HFF-Myc (cell line): ENCODE data around the gene KRTAP4-8.

Source experiments
- DNase-seq: peaks from one replicate; pipeline ENCODE4 v3.0.0-alpha.2; 2011; ENCODE audit warnings: low read depth; ENCODE audit errors: extremely low read depth
- H3K4me3 ChIP-seq: replicated peaks from 2 replicates; pipeline ENCODE4 v1.5.1; 2011; ENCODE audit warnings: low read depth, mild to moderate bottlenecking, control low read depth, low read length
- TF ChIP-seq, protein P1 (sequence below): IDR thresholded peaks from 2 replicates; pipeline ENCODE4 v1.5.1; 2012; ENCODE audit warnings: mild to moderate bottlenecking, low read depth, low read length, control low read depth; ENCODE audit errors: missing control alignments

KRTAP4-8 gene

DNA sequence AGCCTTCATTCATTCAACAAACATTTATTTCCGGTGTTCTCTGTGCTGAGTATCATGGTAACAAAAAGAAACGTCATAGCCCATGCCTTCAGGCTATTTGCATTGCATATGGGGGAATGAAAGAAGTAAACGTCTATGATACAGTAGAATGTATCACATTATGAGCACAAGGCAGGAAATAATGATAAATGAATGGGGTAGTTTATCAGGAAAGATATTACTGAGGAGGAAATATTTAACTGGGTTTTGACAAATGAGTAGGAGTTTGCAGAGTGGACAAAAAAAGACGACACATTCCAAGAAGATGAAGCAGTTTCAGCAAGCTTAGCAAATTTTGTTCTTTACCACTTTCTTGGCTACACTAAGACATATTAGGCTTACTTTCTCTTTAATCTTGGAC lies 15.3 kb downstream of the KRTAP4-8 start:
- TF ChIP-seq, protein P1, sequence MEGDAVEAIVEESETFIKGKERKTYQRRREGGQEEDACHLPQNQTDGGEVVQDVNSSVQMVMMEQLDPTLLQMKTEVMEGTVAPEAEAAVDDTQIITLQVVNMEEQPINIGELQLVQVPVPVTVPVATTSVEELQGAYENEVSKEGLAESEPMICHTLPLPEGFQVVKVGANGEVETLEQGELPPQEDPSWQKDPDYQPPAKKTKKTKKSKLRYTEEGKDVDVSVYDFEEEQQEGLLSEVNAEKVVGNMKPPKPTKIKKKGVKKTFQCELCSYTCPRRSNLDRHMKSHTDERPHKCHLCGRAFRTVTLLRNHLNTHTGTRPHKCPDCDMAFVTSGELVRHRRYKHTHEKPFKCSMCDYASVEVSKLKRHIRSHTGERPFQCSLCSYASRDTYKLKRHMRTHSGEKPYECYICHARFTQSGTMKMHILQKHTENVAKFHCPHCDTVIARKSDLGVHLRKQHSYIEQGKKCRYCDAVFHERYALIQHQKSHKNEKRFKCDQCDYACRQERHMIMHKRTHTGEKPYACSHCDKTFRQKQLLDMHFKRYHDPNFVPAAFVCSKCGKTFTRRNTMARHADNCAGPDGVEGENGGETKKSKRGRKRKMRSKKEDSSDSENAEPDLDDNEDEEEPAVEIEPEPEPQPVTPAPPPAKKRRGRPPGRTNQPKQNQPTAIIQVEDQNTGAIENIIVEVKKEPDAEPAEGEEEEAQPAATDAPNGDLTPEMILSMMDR = no peak
- no peak for DNase-seq
- H3K4me3 ChIP-seq = no peak overlapping the region

DNA sequence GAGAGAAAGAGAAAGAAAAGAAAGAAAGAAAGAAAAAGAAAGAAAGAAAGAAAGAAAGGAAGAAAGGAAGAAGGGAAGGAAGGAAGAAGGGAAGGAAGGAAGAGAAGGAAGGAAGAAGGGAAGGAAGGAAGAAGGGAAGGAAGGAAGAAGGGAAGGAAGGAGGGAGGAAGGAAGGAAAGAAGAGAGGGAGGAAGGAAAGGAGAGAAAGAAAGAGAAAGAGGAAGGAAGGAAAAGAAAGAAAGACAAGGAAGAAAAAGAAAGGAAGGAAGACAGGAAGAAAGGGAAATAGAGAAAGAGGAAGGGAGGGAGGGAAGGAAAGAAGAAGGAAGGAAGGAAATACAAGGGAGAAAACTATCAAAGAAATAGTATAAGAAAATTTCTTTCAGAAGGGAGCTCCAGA lies 21.2 kb downstream of the KRTAP4-8 start:
- TF ChIP-seq, protein P1 = no peak
- no peak for DNase-seq
- no peak overlapping the region for H3K4me3 ChIP-seq

DNA sequence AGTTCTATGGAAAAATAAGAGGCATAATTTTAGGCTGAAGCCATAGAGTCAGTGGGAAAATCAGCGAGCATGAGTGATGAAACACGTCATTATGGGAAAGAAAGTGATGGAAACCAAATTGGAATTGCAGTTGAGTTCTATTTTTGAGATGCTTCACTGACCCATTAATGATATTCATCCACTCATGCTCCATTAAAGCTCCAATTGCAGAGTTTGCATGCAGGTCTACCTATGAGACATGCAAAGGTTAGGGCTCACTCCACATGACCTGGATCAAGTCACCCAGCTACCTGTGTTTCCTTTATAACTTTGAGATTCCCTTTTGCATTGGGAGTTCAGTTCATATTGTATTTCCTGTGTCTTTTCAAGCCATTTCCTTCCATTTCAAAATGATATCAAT lies 24.3 kb downstream of the KRTAP4-8 start:
- H3K4me3 ChIP-seq = no peak overlapping the region
- no peak for DNase-seq
- TF ChIP-seq, protein P1 = no peak

DNA sequence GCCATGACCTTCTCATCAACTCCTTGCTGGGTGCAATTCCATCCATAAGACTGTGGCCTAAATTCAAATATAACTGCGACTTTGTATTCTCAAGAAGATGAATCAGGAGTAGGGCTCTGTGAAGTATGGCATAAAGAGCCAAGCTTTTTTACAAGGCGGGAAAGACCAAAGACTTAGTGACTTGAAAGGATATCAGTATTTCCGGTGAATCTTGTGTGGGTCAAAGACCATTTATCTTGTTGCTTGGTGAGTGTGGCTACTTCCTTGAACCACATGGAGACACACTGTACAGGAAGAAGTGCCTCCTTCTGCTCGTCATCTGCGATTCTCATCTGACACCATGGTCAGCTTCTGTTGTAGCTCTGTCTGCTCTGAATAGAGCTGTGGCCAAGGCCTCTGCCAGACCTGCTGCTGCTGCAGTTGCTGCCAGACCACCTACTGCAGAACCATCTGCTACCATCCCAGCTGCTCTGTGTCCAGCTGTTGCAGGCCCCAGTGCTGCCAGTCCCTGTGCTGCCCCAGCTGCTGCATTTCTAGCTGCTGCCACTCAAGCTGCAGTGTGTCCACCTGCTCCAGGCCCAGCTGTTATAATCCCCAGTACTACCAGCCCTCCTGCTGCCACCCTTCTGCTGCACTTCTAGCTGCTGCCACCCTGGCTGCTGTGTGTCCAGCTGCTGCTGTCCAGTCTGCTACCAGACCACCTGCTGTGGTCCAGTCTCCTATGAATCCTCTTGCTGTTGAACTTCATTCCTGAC lies 26.2 kb downstream of the KRTAP4-8 start:
- DNase-seq = no peak
- no peak overlapping the region for H3K4me3 ChIP-seq
- TF ChIP-seq, protein P1 = no peak

DNA sequence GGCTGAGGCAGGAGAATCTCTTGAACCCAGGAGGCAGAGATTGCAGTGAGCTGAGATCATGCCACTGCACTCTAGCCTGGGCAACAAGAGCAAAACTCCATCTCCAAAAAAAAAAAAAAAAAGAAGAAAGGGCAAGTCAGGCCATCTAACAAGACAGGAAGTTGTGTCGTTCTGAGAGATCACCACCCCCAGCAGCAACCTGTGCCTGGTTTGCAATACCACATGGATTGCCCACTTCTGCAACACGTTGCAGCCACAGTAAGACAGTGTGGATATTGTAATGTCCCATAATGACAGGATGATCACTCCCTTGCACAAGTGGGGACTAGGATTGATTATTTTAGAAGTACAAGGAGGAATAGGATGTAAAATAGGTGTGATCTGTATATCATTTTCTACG lies 28.9 kb downstream of the KRTAP4-8 start:
- no peak overlapping the region for H3K4me3 ChIP-seq
- TF ChIP-seq, protein P1 = no peak
- no peak for DNase-seq

DNA sequence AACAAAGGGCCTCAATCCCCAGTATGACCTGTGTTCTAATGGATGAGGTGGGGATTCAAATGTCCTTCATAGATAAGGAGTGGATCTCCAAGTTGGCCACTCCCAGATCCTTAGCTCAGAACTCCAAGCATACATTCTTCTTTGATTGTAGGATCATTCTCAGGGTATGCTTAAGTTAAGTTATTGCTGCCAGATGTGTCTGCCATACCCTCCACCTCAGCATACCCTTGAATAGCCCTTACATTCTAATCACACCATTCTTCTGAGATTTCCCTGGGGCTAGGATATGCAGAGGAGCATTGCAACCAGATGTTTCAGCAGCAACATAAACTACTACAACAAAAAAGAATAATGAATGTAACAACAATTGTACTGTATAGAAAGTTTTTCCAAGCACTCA lies 30.7 kb downstream of the KRTAP4-8 start:
- H3K4me3 ChIP-seq = no peak overlapping the region
- peak; percentile 97 for DNase-seq
- TF ChIP-seq, protein P1 = no peak
